Kidney (tissue), 14 donors: Measurements from ENCODE around the gene SPTBN5. TPM values are rescaled to one million over a fixed set of nuclear protein-coding genes. Genes with fewer than 3 reads are reported as not detected.

Source experiments
- DNase-seq, 5 donors: peaks; one replicate each; pipeline ENCODE4 v3.0.0-alpha.2; 2013 to 2020
- FAIRE-seq: peaks from 2 replicates; lab custom pipeline; 2012; peaks lifted over from hg19 to GRCh38; lab: Jason Lieb, UNC
- H3K27ac ChIP-seq, 2 donors: one replicate each; pipeline ENCODE4 v1.7.0; 2013; ENCODE audit warnings: low read depth in 2 of 2, low read length in 2 of 2, inconsistent platforms in 1 of 2
- H3K27me3 ChIP-seq: one replicate; pipeline ENCODE4 v1.7.1; 2013; ENCODE audit warnings: low read length, inconsistent platforms; ENCODE audit not compliant: control insufficient read depth, insufficient read depth
- H3K36me3 ChIP-seq, 3 donors: one replicate each; pipeline versions ENCODE4 v1.7.0 to v1.7.1; 2013; ENCODE audit warnings: low read length in 3 of 3, control low read depth in 1 of 3, inconsistent platforms in 1 of 3; ENCODE audit not compliant: insufficient read depth in 3 of 3, control insufficient read depth in 2 of 3
- H3K4me1 ChIP-seq, 3 donors: one replicate each; pipeline versions ENCODE4 v1.7.0 to v1.7.1; 2013; ENCODE audit warnings: low read length in 3 of 3, inconsistent platforms in 1 of 3, low read depth in 1 of 3; ENCODE audit not compliant: control insufficient read depth in 2 of 3, insufficient read depth in 2 of 3
- H3K4me3 ChIP-seq, 3 donors: one replicate each; pipeline versions ENCODE4 v1.7.0 to v1.8.1; 2013; ENCODE audit warnings: low read length in 3 of 3, control low read depth in 1 of 3, inconsistent platforms in 1 of 3
- H3K9ac ChIP-seq, 3 donors: one replicate each; pipeline versions ENCODE4 v1.7.0 to v1.7.1; 2013; ENCODE audit warnings: low read length in 3 of 3, control low read depth in 1 of 3, inconsistent platforms in 1 of 3
- H3K9me3 ChIP-seq, 3 donors: one replicate each; pipeline versions ENCODE4 v1.7.0 to v1.7.1; 2013; ENCODE audit warnings: low read length in 3 of 3, control low read depth in 1 of 3, inconsistent platforms in 1 of 3; ENCODE audit not compliant: control insufficient read depth in 2 of 3, insufficient read depth in 1 of 3
- CTCF ChIP-seq: IDR thresholded peaks from 3 replicates; pipeline ENCODE4 v1.5.1; 2012; ENCODE audit warnings: mild to moderate bottlenecking, moderate library complexity, borderline replicate concordance; ENCODE audit not compliant: insufficient read depth; ENCODE audit errors: extremely low read depth
- intact Hi-C: fragments of 100-400 bp; cut with DNase I; formaldehyde crosslinking; loops from one replicate; pipeline ENCODE4 v1.11.1; 2022
- polyA plus RNA-seq: library from polyadenylated mRNA; stranded (reverse); fragments of 350-450 nt; fragmentation: Illumina TruSeq; extraction: RNeasy Lipid Tissue Mini Kit (QIAGEN cat#74804); gene quantifications from one replicate; pipeline ENCODE4 v1.2.3, GENCODE V29; 2014; ENCODE audit warnings: low read depth, low replicate concordance; ENCODE audit not compliant: insufficient read depth
- total RNA-seq: library from RNA; stranded (reverse); fragmentation: NEBNext Ultra II Directional; extraction: Animal tissue kit (Norgen Biotek cat#: 25700); gene quantifications from one replicate; pipeline ENCODE4 v1.2.1, GENCODE V29; 2021
- donor health status: control.
- donor health status: control.
- donor health status: control.
- donor health status: control.
- donor health status: control.
- donor health status: DM: yes; HTN: yes; CAD: no.
- donor health status: Normal renal cell carcinoma (clear cell type).

SPTBN5 gene
- total and polyA plus RNA-seq, 2 donors from 2014 or later = 1.2 to 2.6 TPM

GRCh38 chr15:41919954-41920538, 26.2 kb upstream of the SPTBN5 start:
- no peak for TF ChIP-seq CTCF
- Histone ChIP-seq H3K27me3 (no peaks in the 10 kb centered on the region), H3K27ac (no peak overlapping the region), H3K4me1 (peaks cover 0 to 29% (median 6%) of the 10 kb centered on the region in 3 donors), H3K9ac (no peak overlapping the region), H3K9me3 (peaks cover 0 to 7% (median 0%) of the 10 kb centered on the region in 3 donors), H3K36me3 (peaks cover 0 to 12% (median 4%) of the 10 kb centered on the region in 3 donors), H3K4me3 (no peak overlapping the region)
- intact Hi-C loops = no loop called here
- FAIRE-seq (no peak), DNase-seq (peak in 1 of 5 donors; percentile 61)

- Histone ChIP-seq H3K4me3 (no peak overlapping the region), H3K27me3 (no peaks in the 10 kb centered on the region), H3K27ac (no peak overlapping the region), H3K9ac (no peak overlapping the region), H3K36me3 (peaks cover 0 to 12% (median 4%) of the 10 kb centered on the region in 3 donors), H3K4me1 (peaks cover 0 to 28% (median 6%) of the 10 kb centered on the region in 3 donors), H3K9me3 (peaks cover 0 to 7% (median 0%) of the 10 kb centered on the region in 3 donors)
- intact Hi-C loops = no loop called here
- DNase-seq (peak in 1 of 5 donors; percentile 67), FAIRE-seq (no peak)
- TF ChIP-seq CTCF = no peak
Measured at GRCh38 chr15:41919201-41919820, 25.5 kb upstream of the SPTBN5 start.

GRCh38 chr15:41918506-41919126, 24.8 kb upstream of the SPTBN5 start:
- H3K27ac ChIP-seq = no peak overlapping the region
- intact Hi-C loops = no loop called here

More at GRCh38 chr15:41918506-41919126, 24.8 kb upstream of the SPTBN5 start:
- Histone ChIP-seq H3K27me3 (no peaks in the 10 kb centered on the region), H3K9me3 (peaks cover 0 to 7% (median 0%) of the 10 kb centered on the region in 3 donors), H3K4me3 (no peak overlapping the region), H3K36me3 (peaks cover 0 to 12% (median 4%) of the 10 kb centered on the region in 3 donors), H3K4me1 (peaks cover 0 to 28% (median 6%) of the 10 kb centered on the region in 3 donors), H3K9ac (no peak overlapping the region)
- DNase-seq = no peak
- FAIRE-seq = no peak
- no peak for TF ChIP-seq CTCF
